Activated CD4-positive, alpha-beta memory T cell treated with anti-CD3 and anti-CD28 coated beads, Interleukin-2, amount 10 ng/mL, durations not matched to agents 7 days and 5 days (primary cell): ENCODE data around the gene MKRN1. TPM values are rescaled to one million over a fixed set of nuclear protein-coding genes. Genes with fewer than 3 reads are reported as not detected.
"Not testable (repeated sequence)": the region's sequence is repeated elsewhere in the genome, so short reads cannot be mapped to it uniquely, and the experiment has no call there.

Experiments used
- CTCF ChIA-PET: fragments of 350-600 bp; sonication (Branson Sonifier 250); formaldehyde crosslinking; loops from one replicate; lab custom pipeline; 2021; ENCODE audit warnings: antibody characterized with exemption, inconsistent platforms; lab: Charles Lee
- POLR2A ChIA-PET: fragments of 350-600 bp; sonication (Branson Sonifier 250); formaldehyde crosslinking; loops from one replicate; lab custom pipeline; 2021; ENCODE audit warnings: antibody characterized with exemption; lab: Charles Lee
- DNase-seq: peaks from one replicate; pipeline ENCODE4 v3.0.0-alpha.2; 2020
- H3K27ac Mint-ChIP-seq: one replicate; pipeline ENCODE4 v1.8.0; 2021; ENCODE audit warnings: mild to moderate bottlenecking, mixed read lengths
- H3K27me3 Mint-ChIP-seq: one replicate; pipeline ENCODE4 v1.8.0; 2021; ENCODE audit warnings: mixed read lengths
- H3K36me3 Mint-ChIP-seq: one replicate; pipeline ENCODE4 v1.8.0; 2021; ENCODE audit warnings: low read depth, mixed read lengths
- H3K4me1 Mint-ChIP-seq: one replicate; pipeline ENCODE4 v1.8.0; 2021; ENCODE audit warnings: mixed read lengths
- H3K4me3 Mint-ChIP-seq: one replicate; pipeline ENCODE4 v1.8.0; 2021; ENCODE audit warnings: mild to moderate bottlenecking, mixed read lengths
- H3K9me3 Mint-ChIP-seq: one replicate; pipeline ENCODE4 v1.8.0; 2021; ENCODE audit warnings: mixed read lengths
- total RNA-seq, 2 experiments: library from RNA; stranded (reverse); gene quantifications; one replicate each; pipeline ENCODE4 v1.2.3, GENCODE V29; 2021

MKRN1 gene
- total RNA-seq, 2 experiments from 2014 or later, result 119 to 122 TPM

DNA sequence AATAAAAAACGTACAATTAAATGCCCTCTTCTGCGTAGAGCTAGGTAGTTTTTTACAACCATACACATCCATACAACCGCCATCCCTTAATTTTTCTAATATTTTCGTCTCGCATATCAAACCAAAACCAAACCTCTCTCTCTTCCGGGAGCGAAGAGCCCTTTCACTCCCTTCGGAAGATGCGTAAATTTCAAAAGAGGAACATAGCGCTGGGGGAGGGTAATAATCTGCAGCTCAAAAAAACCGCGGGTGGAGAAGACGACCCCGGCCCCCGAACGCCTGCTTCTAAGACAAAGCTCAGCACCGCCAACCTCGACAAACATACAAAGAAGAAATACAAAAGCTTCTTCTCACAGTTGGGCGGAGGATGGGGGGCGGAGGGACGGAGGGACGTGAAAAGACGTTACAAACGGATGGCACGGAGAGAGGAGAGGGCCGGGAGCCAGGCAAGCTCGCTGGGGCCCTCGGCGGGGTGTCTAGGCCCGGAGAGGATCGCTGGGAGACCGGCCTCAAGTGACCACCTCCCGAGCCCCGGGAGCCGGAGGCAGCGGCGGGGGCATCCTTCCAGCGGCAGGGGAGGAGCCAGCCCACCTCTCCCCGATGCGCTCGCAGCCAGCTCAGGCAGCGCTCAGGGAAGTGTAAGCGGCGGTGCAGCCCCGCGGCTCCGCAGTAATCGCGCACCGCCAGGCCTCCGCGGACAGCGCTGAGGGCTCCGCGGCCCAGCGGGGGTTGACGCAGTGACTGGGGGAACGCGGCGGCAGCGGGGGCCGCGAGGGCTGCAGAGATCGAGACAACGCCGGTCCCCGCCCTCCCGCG, 851 bp downstream of the MKRN1 start:
- ChIA-PET CTCF (interaction anchor here (0.9 to 8.4 kb wide), 13 partner anchors 9 to 1259 kb away, joined by 3 to 102 read pairs (median 4); partner anchors contain the start of genes ADCK2, MRPS33 and SSBP1), POLR2A (interaction anchor here (0.8 to 5.4 kb wide), 25 partner anchors 8 to 536 kb away, joined by 3 to 42 read pairs (median 5); partner anchors contain the start of genes ADCK2, KDM7A, MRPS33 and NDUFB2)
- Mint-ChIP-seq H3K36me3 (peaks cover 14% of the 10 kb centered on the region), H3K9me3 (no peaks in the 10 kb centered on the region), H3K27ac (peak overlapping the region; percentile 87), H3K4me3 (peak overlapping the region; percentile 88), H3K4me1 (peaks cover 25% of the 10 kb centered on the region), H3K27me3 (no peaks in the 10 kb centered on the region)
- peak; percentile 53 for DNase-seq

DNA sequence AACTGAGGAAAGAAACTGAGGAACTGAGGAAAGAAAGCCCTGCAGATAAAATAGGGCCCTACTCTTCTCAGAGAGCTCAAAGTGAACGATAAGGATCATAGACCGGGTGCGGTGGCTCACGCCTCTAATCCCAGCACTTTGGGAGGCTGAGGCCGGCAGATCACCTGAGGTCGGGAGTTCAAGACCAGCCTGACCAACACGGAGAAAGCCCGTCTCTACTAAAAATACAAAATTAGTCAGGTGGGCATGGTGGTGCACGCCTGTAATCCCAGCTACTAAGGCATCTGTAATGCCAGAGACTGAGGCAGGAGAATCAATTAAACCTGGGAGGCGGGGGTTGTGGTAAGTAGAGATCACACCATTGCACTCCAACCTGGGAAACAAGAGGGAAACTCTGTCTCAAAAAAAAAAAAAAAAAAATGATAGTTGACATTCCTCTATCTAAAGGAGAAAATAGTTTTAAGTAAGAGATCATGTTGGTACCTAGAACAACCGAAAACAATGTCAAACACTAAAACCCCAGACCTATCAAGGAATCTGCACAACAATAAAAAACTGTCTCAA, 2.5 kb downstream of the MKRN1 start:
- no peaks in the 10 kb centered on the region for H3K9me3 Mint-ChIP-seq
- no peak for DNase-seq

DNA sequence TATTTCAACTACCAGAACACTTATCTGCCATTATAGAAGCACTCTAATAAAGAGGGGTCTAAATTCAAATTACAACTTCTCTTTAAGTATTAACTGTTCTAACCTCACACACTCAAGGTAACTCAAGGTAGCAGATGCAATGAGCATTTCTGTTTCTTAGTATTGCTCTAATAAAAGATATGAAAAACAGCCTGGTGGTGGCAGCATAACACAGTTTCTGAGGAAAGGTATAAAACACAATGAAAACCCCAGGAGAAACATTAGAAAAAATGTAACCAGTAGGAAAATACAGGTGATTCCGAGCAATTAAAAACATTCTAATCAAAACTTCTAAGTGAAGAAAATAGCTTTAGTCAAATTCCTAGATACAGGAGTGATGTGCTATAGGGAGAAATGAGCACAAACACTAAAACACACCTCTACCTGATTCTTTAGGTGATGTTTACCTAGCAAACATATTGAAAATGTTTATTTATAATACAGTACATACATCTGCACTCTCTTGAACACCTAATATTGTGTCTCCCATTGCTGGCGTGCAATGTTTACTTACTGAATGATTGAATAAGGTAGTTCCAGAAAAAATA, 3.5 kb downstream of the MKRN1 start:
- Mint-ChIP-seq H3K9me3 (no peaks in the 10 kb centered on the region), H3K4me3 (peak overlapping the region; percentile 37), H3K4me1 (peaks cover 32% of the 10 kb centered on the region), H3K36me3 (peaks cover 21% of the 10 kb centered on the region), H3K27ac (peak overlapping the region; percentile 87), H3K27me3 (no peaks in the 10 kb centered on the region)
- DNase-seq, result peak; percentile 54
- ChIA-PET CTCF (interaction anchor here (0.9 to 8.4 kb wide), 8 partner anchors 10 to 539 kb away, joined by 3 to 102 read pairs (median 5); partner anchors contain the start of gene MRPS33), POLR2A (interaction anchor here (0.6 to 5.4 kb wide), 13 partner anchors 9 to 1262 kb away, joined by 3 to 42 read pairs (median 9); partner anchors contain the start of genes ADCK2, BRAF, MRPS33 and NDUFB2)

More for the DNA sequence above, 2.5 kb downstream of the MKRN1 start:
- ChIA-PET POLR2A (interaction anchor here (0.7 to 5.4 kb wide), 24 partner anchors 9 to 1261 kb away, joined by 3 to 42 read pairs (median 5); partner anchors contain the start of genes ADCK2, BRAF, KDM7A and MRPS33), CTCF (interaction anchor here (0.7 to 8.4 kb wide), 20 partner anchors 9 to 1074 kb away, joined by 3 to 102 read pairs (median 4); partner anchors contain the start of gene MRPS33)
- Mint-ChIP-seq H3K36me3 (peaks cover 16% of the 10 kb centered on the region), H3K27ac (peak overlapping the region; percentile 87), H3K4me1 (peaks cover 29% of the 10 kb centered on the region), H3K4me3 (peak overlapping the region; percentile 88), H3K27me3 (no peaks in the 10 kb centered on the region)

DNA sequence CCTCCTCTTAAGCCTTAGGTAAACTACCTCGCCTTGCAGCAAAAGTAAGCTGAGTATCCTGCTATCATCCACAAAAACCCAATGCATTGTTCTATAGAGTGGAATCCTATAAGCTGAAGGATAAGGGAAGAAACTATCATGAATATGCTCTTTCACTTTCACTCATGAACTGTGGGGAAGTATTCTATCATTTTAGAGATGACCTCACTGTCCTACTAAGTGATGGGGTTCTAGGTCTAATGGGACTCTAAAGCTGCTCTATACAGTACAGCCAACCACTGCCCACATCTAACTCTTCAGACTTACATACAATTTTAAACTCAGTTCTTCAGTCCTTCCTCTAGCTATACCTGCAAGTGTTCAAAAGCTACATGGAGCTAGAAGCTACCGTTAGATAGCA, 16.2 kb downstream of the MKRN1 start:
- H3K4me3 Mint-ChIP-seq, result no peak overlapping the region
- CTCF ChIA-PET, result interaction anchor here (1.0 kb wide), 1 partner anchor 289 kb away, joined by 3 read pairs; no protein-coding TSS in a partner anchor
- DNase-seq, result no peak
- H3K36me3 Mint-ChIP-seq, result peaks cover 48% of the 10 kb centered on the region
- H3K9me3 Mint-ChIP-seq, result no peaks in the 10 kb centered on the region
- peaks cover 10% of the 10 kb centered on the region for H3K4me1 Mint-ChIP-seq
- H3K27ac Mint-ChIP-seq, result no peak overlapping the region
- POLR2A ChIA-PET, result no interaction called here
- no peaks in the 10 kb centered on the region for H3K27me3 Mint-ChIP-seq

DNA sequence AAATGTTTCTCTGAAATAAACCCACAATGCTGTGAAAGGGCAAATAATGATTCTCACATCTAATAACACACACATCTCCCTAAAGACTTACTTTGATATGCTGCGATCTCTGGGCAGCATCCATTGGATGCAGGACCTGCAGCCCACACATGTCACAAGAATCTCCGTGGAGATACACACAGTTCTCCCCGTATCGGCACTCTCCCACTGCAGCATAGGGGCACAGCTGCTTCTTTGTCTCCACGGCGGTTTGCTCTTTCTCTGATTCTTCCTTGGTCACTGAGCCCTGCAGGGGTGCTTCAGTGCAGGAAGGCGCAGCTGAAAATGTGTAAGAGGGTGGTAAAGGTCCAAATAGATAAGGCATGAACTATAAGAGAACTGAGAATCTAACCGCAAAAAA, 20.4 kb downstream of the MKRN1 start:
- Mint-ChIP-seq H3K27me3 (no peaks in the 10 kb centered on the region), H3K4me3 (no peak overlapping the region), H3K27ac (no peak overlapping the region), H3K4me1 (peaks cover 32% of the 10 kb centered on the region), H3K36me3 (peaks cover 62% of the 10 kb centered on the region), H3K9me3 (no peaks in the 10 kb centered on the region)
- ChIA-PET POLR2A (no interaction called here), CTCF (no interaction called here)
- no peak for DNase-seq

DNA sequence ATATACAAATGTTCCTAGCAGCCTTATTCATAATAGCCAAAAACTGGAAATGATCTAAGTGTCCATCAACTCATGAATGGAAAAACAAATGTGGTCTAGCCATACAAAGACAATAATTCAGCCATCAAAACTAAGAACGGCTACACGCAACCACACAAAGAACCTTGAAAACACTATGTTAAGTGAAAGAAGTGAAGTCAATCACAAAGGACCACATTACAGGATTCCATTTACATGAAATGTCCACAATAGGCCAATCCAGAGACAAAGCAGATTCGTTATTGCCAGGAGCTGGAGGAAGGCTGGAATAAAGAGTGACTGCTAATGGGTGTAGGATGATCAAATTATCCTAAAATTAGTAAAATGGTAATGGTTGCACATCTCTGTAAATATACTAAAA, 21.1 kb downstream of the MKRN1 start:
- H3K4me1 Mint-ChIP-seq, result peaks cover 35% of the 10 kb centered on the region
- ChIA-PET CTCF (no interaction called here), POLR2A (no interaction called here)
- H3K27ac Mint-ChIP-seq, result no peak overlapping the region
- peaks cover 66% of the 10 kb centered on the region for H3K36me3 Mint-ChIP-seq
- DNase-seq, result no peak
- H3K9me3 Mint-ChIP-seq, result no peaks in the 10 kb centered on the region
- H3K27me3 Mint-ChIP-seq, result no peaks in the 10 kb centered on the region
- no peak overlapping the region for H3K4me3 Mint-ChIP-seq

DNA sequence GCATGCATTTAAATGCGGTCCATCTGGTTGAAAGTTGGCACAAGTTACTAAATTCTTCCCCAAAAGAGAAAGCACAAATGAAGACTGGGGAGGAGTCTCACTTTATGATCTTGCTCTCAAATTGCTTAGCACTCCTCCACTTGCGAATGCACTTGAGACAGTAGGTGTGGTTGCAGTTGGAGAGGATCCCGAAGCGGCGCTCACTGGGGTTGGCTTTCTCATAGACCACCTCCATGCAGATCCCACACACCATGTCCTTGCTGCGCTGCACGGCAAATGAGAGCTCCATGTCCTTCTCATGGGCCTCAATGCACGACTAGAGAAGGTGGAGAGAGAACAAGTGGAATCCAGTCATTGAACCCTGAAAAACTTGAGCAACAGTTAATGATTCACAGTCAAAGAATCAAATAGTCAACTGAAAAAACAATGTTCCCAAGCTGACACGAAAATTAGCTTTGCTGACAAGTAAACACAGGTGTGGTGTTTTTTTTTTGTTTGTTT, 22.7 kb downstream of the MKRN1 start:
- H3K4me1 Mint-ChIP-seq, result peaks cover 41% of the 10 kb centered on the region
- no peak for DNase-seq
- POLR2A ChIA-PET, result no interaction called here
- H3K36me3 Mint-ChIP-seq, result peaks cover 75% of the 10 kb centered on the region
- H3K27me3 Mint-ChIP-seq, result no peaks in the 10 kb centered on the region
- no peak overlapping the region for H3K27ac Mint-ChIP-seq
- no peak overlapping the region for H3K4me3 Mint-ChIP-seq
- CTCF ChIA-PET, result interaction anchor here (0.7 to 1.2 kb wide), 2 partner anchors 17 to 690 kb away, joined by 3 to 4 read pairs; no protein-coding TSS in a partner anchor
- H3K9me3 Mint-ChIP-seq, result no peaks in the 10 kb centered on the region

DNA sequence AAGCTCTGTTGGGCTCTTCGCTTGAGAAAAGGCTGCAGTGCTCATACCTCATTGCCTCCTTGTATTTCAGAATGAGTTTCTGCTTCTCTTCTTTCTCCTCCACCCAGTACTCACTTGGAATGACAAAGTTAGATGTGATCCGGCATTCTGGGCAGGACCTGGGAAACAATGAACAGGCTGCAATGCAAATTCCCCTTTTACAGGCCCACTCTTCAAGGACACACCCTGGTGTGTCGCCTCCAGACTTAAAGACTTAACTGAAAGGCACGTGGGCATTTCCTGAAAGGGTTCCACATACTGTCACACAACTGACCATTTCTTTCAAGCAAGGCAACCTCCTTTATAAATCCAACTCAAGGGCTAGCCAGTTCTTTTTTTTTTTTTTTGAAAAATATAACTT, 23.6 kb downstream of the MKRN1 start:
- Mint-ChIP-seq H3K9me3 (no peaks in the 10 kb centered on the region), H3K27me3 (no peaks in the 10 kb centered on the region), H3K27ac (no peak overlapping the region), H3K4me3 (no peak overlapping the region), H3K36me3 (peaks cover 67% of the 10 kb centered on the region), H3K4me1 (peaks cover 49% of the 10 kb centered on the region)
- POLR2A ChIA-PET, result interaction anchor here (0.6 kb wide), 1 partner anchor 23 kb away, joined by 3 read pairs; no protein-coding TSS in a partner anchor
- DNase-seq, result no peak
- CTCF ChIA-PET, result interaction anchor here (0.6 to 1.7 kb wide), 5 partner anchors 12 to 689 kb away, joined by 3 to 5 read pairs (median 3); no protein-coding TSS in a partner anchor

DNA sequence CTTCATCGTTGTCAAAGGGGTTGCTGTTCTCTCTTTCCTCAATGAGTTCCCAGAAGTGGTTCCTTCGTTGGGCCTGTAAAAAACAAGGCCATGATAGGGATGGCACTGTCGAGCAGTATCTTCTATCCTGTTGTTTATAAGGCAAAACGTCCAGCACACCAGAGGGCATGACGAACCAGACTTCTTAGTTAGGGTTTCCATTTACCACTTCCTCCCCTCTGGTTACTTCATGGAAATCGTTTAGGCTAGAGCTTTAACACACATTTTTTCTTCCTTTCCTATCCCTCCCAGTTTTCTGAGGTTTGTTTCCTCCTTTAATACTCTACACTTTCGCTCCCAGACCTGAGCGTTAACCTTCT, 24.7 kb downstream of the MKRN1 start:
- ChIA-PET CTCF (interaction anchor here (1.1 to 1.7 kb wide), 2 partner anchors 21 to 23 kb away, joined by 5 read pairs; no protein-coding TSS in a partner anchor), POLR2A (interaction anchor here (1.4 kb wide), 2 partner anchors 21 to 23 kb away, joined by 4 to 11 read pairs; no protein-coding TSS in a partner anchor)
- Mint-ChIP-seq H3K4me3 (no peak overlapping the region), H3K27ac (peak overlapping the region; percentile 67), H3K36me3 (peaks cover 61% of the 10 kb centered on the region), H3K4me1 (peaks cover 59% of the 10 kb centered on the region), H3K27me3 (no peaks in the 10 kb centered on the region), H3K9me3 (no peaks in the 10 kb centered on the region)
- peak; percentile 17 for DNase-seq

DNA sequence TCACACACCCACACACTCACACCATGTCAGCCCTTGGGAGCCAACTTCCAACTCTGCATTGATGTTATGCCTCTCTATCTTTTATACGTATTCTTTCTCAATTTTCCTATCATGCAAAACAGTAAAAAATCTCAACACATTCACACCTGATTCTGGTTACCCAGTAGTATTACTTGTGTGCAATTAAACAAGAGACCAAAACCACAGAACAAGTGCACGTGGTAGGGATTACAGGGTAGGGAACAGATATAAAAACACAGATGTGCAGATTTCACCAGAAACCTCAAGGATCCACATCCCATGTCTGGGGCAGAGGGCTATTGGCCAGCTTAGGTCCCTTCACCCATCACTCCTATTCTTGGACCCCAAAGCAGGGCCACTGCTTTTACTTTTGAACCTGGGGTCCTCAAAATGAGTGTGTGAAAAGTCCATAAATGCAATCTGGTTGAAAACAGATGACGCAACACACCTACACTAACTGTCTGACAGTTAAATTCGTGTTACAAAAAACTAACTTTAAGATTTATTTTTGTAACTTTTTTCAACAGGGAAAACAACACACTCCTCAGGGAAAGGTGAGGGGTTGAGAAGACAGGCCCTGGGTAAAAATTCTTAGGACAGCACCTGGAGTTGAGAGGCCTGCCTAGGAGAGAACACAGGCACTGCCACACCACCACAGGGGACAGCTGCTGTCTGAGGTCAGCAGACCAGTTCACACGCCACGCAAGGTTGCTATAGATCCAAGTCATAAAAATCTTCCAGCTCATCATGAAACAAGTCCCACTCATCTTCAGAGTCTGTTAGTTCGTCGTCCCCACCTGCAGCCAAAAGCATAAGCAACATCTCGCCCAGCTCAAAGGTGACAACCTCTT, 25.3 kb downstream of the MKRN1 start:
- POLR2A ChIA-PET, result interaction anchor here (0.6 to 1.4 kb wide), 4 partner anchors 22 to 79 kb away, joined by 3 to 11 read pairs (median 4); no protein-coding TSS in a partner anchor
- H3K27ac Mint-ChIP-seq, result peak overlapping the region; percentile 67
- H3K9me3 Mint-ChIP-seq, DNase-seq, H3K27me3 Mint-ChIP-seq, H3K4me3 Mint-ChIP-seq: not testable (repeated sequence)
- CTCF ChIA-PET, result interaction anchor here (1.1 to 3.1 kb wide), 3 partner anchors 11 to 23 kb away, joined by 5 to 18 read pairs (median 5); no protein-coding TSS in a partner anchor
- peaks cover 63% of the 10 kb centered on the region for H3K4me1 Mint-ChIP-seq
- H3K36me3 Mint-ChIP-seq, result peaks cover 58% of the 10 kb centered on the region

DNA sequence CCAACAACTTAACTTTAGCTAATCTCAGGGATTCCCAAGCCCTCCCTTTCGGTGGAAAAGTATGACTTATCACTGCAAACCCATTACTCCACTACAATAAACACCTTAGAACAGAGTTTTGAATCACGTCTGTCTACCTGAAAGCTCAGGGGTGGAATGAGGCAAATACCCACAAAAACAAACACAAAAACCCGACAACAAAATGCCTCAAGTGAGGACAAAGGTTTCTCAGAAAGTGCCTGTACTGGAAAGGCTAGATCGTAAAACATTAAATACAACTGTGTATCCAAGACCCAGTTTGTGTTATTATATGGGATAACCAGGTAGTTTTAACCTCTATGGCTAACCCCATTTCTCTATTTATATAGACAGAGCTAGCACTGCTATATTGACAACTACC, 26.0 kb downstream of the MKRN1 start:
- Mint-ChIP-seq H3K27ac (no peak overlapping the region), H3K9me3 (no peaks in the 10 kb centered on the region), H3K4me1 (peaks cover 62% of the 10 kb centered on the region), H3K4me3 (no peak overlapping the region), H3K27me3 (no peaks in the 10 kb centered on the region), H3K36me3 (peaks cover 53% of the 10 kb centered on the region)
- no peak for DNase-seq
- ChIA-PET POLR2A (interaction anchor here (0.6 to 2.2 kb wide), 3 partner anchors 24 to 78 kb away, joined by 3 to 7 read pairs (median 3); no protein-coding TSS in a partner anchor), CTCF (interaction anchor here (3.1 kb wide), 1 partner anchor 10 kb away, joined by 18 read pairs; no protein-coding TSS in a partner anchor)
